ENCODE data around the gene DNASE1L1.

The DNASE1L1 gene

GRCh38 chrX:154365997-154366665 is 42.9 kb downstream of the DNASE1L1 start:
- DNase-seq: no peak

GRCh38 chrX:154365052-154365600 is 43.9 kb downstream of the DNASE1L1 start:
- no peak for DNase-seq

GRCh38 chrX:154363706-154364439 is 45.2 kb downstream of the DNASE1L1 start:
- DNase-seq: no peak

GRCh38 chrX:154362085-154362742 is 46.8 kb downstream of the DNASE1L1 start:
- no peak for DNase-seq

GRCh38 chrX:154360155-154360713 is 48.8 kb downstream of the DNASE1L1 start:
- DNase-seq: no peak

GRCh38 chrX:154359362-154360154 is 49.5 kb downstream of the DNASE1L1 start:
- no peak for DNase-seq

GRCh38 chrX:154358829-154359228 is 50.2 kb downstream of the DNASE1L1 start:
- no peak for DNase-seq

- DNase-seq: no peak
Measured at GRCh38 chrX:154358011-154358410, 51.0 kb downstream of the DNASE1L1 start.

- DNase-seq: no peak
Measured at GRCh38 chrX:154357205-154357604, 51.8 kb downstream of the DNASE1L1 start.

- no peak for DNase-seq
Measured at GRCh38 chrX:154356596-154356995, 52.5 kb downstream of the DNASE1L1 start.

- no peak for DNase-seq
Measured at GRCh38 chrX:154355776-154356140, 53.3 kb downstream of the DNASE1L1 start.

- DNase-seq: no peak
Measured at GRCh38 chrX:154355094-154355775, 53.8 kb downstream of the DNASE1L1 start.

GRCh38 chrX:154354516-154354915 is 54.5 kb downstream of the DNASE1L1 start:
- no peak for DNase-seq

GRCh38 chrX:154354013-154354412 is 55.0 kb downstream of the DNASE1L1 start:
- no peak for DNase-seq

GRCh38 chrX:154353172-154353843 is 55.7 kb downstream of the DNASE1L1 start:
- no peak for DNase-seq

- no peak for DNase-seq
Measured at GRCh38 chrX:154352466-154352865, 56.6 kb downstream of the DNASE1L1 start.

GRCh38 chrX:154352012-154352401 is 57.0 kb downstream of the DNASE1L1 start:
- DNase-seq: no peak
